Measurements from ENCODE around the gene MISP. TPM values are rescaled to one million over a fixed set of nuclear protein-coding genes. Genes with fewer than 3 reads are reported as not detected.
A peak's percentile ranks its signal among the peaks of the same experiment; 100 is the strongest.
"Not testable (repeated sequence)": the region's sequence is repeated elsewhere in the genome, so short reads cannot be mapped to it uniquely, and the experiment has no call there.

MISP gene
- total RNA-seq (2014; rRNA removed; shearing (Covaris generic)) (0.23 and 0.28 TPM in 2 replicates), polyA plus RNA-seq (2016; fragmentation: Nextera tagmentation; extraction: Ambion mirVana) (0.27 and 0.40 TPM in 2 replicates)
- long read RNA-seq, partial matches to known transcripts, result 2 of 2 reads
- long read RNA-seq, other reads (novel, unspliced or antisense), result 0 of 2 reads

GRCh38 chr19:750640-751423 lies at the start of gene MISP:
Gene MISP (plus strand): TSS chr19:751112. CDS start chr19:756947, 5,835 bp downstream.
- no peak within 1 kb of the TSS; the same call in 1 of the 2 replicates for H3K4me2 ChIP-seq
- H3K27me3 ChIP-seq (ENCODE audit: insufficient read depth), result no peaks in the 10 kb centered on the region
- DNase-seq (ENCODE audit: low spot score) (no peak), ATAC-seq (peak; percentile 38)
- H3K4me3 Mint-ChIP-seq, result no peak within 1 kb of the TSS
- H3K79me2 ChIP-seq (replicated peaks; ENCODE audit: insufficient read depth), result no peaks in the 10 kb centered on the region
- H3K27me3 Mint-ChIP-seq (ENCODE audit: insufficient read depth, low read depth, poor library complexity), result peaks cover 5% of the 10 kb centered on the region
- no peaks in the 10 kb centered on the region for H3K4me1 Mint-ChIP-seq
- H3K36me3 ChIP-seq (ENCODE audit: insufficient read depth), result no peaks in the 10 kb centered on the region
- H3K4me3 ChIP-seq, result no peak within 1 kb of the TSS
- peak within 1 kb of the TSS; percentile 52; the same call in 1 of the 2 replicates for H2AFZ ChIP-seq
- TF ChIP-seq EZH2 (IDR thresholded peaks at IDR 0.05; ENCODE audit: low read depth, unreplicated experiment), result no peak
- H3K9me3 Mint-ChIP-seq, result peaks cover 8% of the 10 kb centered on the region
- no peaks in the 10 kb centered on the region; the same call in 1 of the 3 replicates for H3K36me3 Mint-ChIP-seq (ENCODE audit: low read depth)
- no peaks in the 10 kb centered on the region for H3K4me1 ChIP-seq (ENCODE audit: insufficient read depth)
- no peak within 1 kb of the TSS for H3K27ac Mint-ChIP-seq
- 0 out of 2 replicates have a peak, but pooled peaks cover 7% of the 10 kb centered on the region for H3F3A ChIP-seq (replicated peaks; ENCODE audit: low read depth)
- H3K27ac ChIP-seq (ENCODE audit: low read depth), result no peak within 1 kb of the TSS
- no peaks in the 10 kb centered on the region for H4K20me1 ChIP-seq (replicated peaks; ENCODE audit: insufficient read depth)
- H3K9me2 ChIP-seq (ENCODE audit: insufficient read depth), result no peaks in the 10 kb centered on the region

GRCh38 chr19:702847-703246 lies 48.1 kb upstream of the MISP start:
- not testable (repeated sequence) for DNase-seq (ENCODE audit: low spot score); H3K4me1 ChIP-seq (ENCODE audit: insufficient read depth); H3K36me3 ChIP-seq (ENCODE audit: insufficient read depth); H3K4me2 ChIP-seq; H3K27me3 ChIP-seq (ENCODE audit: insufficient read depth); H3K27me3 Mint-ChIP-seq (ENCODE audit: insufficient read depth, low read depth, poor library complexity); H3K27ac ChIP-seq (ENCODE audit: low read depth); H3K36me3 Mint-ChIP-seq (ENCODE audit: low read depth); H3K9me2 ChIP-seq (ENCODE audit: insufficient read depth); H3K79me2 ChIP-seq (replicated peaks; ENCODE audit: insufficient read depth); H3K9me3 Mint-ChIP-seq; H4K20me1 ChIP-seq (replicated peaks; ENCODE audit: insufficient read depth); H2AFZ ChIP-seq; H3F3A ChIP-seq (replicated peaks; ENCODE audit: low read depth); ATAC-seq; H3K4me1 Mint-ChIP-seq
- peak overlapping the region; percentile 44; the same call in 1 of the 2 replicates for H3K4me3 ChIP-seq
- peak overlapping the region; percentile 62; the same call in 2 of the 3 replicates for H3K4me3 Mint-ChIP-seq
- 0 out of 2 replicates have a peak overlapping the region, but pooled peaks have one; percentile 89 for H3K27ac Mint-ChIP-seq

- H3K9me3 Mint-ChIP-seq, result peaks cover 12% of the 10 kb centered on the region; the same call in 2 of the 3 replicates
- TF ChIP-seq REST (IDR thresholded peaks at IDR 0.05; ENCODE audit: unreplicated experiment) (no peak), CREB1 (CRISPR knock-in tag; IDR thresholded peaks at IDR 0.05; ENCODE audit: low read depth) (no peak), ZNF114 (CRISPR knock-in tag; IDR thresholded peaks at IDR 0.05) (no peak)
These were observed 47.6 kb upstream of the MISP start for GRCh38 chr19:703329-703650.

More at GRCh38 chr19:703329-703650, 47.6 kb upstream of the MISP start:
- Mint-ChIP-seq H3K27me3 (ENCODE audit: insufficient read depth, low read depth, poor library complexity) (peaks cover 12% of the 10 kb centered on the region), H3K4me1 (peaks cover 6% of the 10 kb centered on the region; the same call in 2 of the 3 replicates), H3K27ac (peak overlapping the region; percentile 89; the same call in 1 of the 2 replicates), H3K4me3 (peak overlapping the region; percentile 62), H3K36me3 (ENCODE audit: low read depth) (peaks cover 4% of the 10 kb centered on the region; the same call in 1 of the 3 replicates)
- Histone ChIP-seq H3K27me3 (ENCODE audit: insufficient read depth) (no peaks in the 10 kb centered on the region), H3K79me2 (replicated peaks; ENCODE audit: insufficient read depth) (no peaks in the 10 kb centered on the region), H3K4me3 (peak overlapping the region; percentile 44; the same call in 1 of the 2 replicates), H2AFZ (peak overlapping the region; percentile 52; the same call in 1 of the 2 replicates), H3K36me3 (ENCODE audit: insufficient read depth) (no peaks in the 10 kb centered on the region), H3K4me2 (peak overlapping the region; percentile 68), H3K27ac (ENCODE audit: low read depth) (no peak overlapping the region), H3K4me1 (ENCODE audit: insufficient read depth) (no peaks in the 10 kb centered on the region; the same call in 1 of the 2 replicates), H3F3A (replicated peaks; ENCODE audit: low read depth) (0 out of 2 replicates have a peak, but pooled peaks cover 5% of the 10 kb centered on the region), H3K9me2 (ENCODE audit: insufficient read depth) (no peaks in the 10 kb centered on the region), H4K20me1 (replicated peaks; ENCODE audit: insufficient read depth) (no peaks in the 10 kb centered on the region)
- no peak for ATAC-seq
- no peak for DNase-seq (ENCODE audit: low spot score)
